ENCODE data around the gene CDC6.

Gene CDC6

DNA sequence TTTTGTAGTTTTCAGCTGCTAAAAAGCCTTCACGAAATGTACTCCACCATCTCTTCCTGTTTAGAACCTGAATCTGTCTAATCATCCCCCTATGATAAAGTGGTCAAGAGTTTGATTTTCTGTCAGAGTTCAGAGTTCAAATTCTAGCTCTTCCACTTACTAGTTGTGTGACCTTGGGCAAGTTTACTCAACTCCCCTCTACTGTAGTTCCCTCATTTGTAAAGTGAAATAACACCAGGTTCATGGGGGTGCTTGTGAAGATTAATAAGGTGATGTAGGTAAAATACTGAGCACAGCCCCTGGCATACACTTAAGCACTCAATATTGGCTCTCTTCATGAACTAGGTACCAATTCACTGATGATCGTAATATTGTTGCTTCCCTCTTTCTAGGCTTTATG, 1.2 kb upstream of the CDC6 start:
- H3K4me3 ChIP-seq (ENCODE audit: low read depth, low read length) = no peak overlapping the region
- DNase-seq (ENCODE audit: low read depth) = no peak
- TF ChIP-seq POLR2A (IDR thresholded peaks at IDR 0.05; ENCODE audit: extremely low read depth, insufficient read length) (no peak), MYC (IDR thresholded peaks at IDR 0.05; ENCODE audit: low read depth, low read length) (no peak)
- TF ChIP-seq, protein P1, sequence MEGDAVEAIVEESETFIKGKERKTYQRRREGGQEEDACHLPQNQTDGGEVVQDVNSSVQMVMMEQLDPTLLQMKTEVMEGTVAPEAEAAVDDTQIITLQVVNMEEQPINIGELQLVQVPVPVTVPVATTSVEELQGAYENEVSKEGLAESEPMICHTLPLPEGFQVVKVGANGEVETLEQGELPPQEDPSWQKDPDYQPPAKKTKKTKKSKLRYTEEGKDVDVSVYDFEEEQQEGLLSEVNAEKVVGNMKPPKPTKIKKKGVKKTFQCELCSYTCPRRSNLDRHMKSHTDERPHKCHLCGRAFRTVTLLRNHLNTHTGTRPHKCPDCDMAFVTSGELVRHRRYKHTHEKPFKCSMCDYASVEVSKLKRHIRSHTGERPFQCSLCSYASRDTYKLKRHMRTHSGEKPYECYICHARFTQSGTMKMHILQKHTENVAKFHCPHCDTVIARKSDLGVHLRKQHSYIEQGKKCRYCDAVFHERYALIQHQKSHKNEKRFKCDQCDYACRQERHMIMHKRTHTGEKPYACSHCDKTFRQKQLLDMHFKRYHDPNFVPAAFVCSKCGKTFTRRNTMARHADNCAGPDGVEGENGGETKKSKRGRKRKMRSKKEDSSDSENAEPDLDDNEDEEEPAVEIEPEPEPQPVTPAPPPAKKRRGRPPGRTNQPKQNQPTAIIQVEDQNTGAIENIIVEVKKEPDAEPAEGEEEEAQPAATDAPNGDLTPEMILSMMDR (IDR thresholded peaks at IDR 0.05; ENCODE audit: low read depth, low read length) = no peak

DNA sequence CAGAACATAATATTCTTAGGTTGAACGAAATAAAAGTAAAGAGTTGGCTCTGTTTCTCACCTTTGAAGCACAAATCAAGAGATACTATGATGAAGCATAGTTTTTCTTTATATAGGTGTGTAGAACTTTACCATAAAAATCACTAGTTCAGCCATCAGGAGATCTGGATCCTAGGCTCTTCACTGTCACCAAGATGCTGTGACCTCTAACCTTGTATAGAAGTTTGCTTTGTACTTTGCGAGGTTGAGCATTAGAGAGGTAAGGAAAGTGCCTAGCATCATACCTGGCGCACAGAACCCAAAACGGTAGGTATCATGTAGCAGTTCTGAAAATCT, 553 bp upstream of the CDC6 start:
- H3K4me3 ChIP-seq (ENCODE audit: low read depth, low read length) = peak overlapping the region; percentile 18
- no peak for TF ChIP-seq MYC (IDR thresholded peaks at IDR 0.05; ENCODE audit: low read depth, low read length)
- TF ChIP-seq POLR2A (IDR thresholded peaks at IDR 0.05; ENCODE audit: extremely low read depth, insufficient read length) = no peak
- TF ChIP-seq, protein P1 (IDR thresholded peaks at IDR 0.05; ENCODE audit: low read depth, low read length) = no peak
- TF ChIP-seq, protein P2, sequence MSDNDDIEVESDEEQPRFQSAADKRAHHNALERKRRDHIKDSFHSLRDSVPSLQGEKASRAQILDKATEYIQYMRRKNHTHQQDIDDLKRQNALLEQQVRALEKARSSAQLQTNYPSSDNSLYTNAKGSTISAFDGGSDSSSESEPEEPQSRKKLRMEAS (IDR thresholded peaks at IDR 0.05; ENCODE audit: low read depth, low read length) = no peak
- DNase-seq (ENCODE audit: low read depth) = no peak

DNA sequence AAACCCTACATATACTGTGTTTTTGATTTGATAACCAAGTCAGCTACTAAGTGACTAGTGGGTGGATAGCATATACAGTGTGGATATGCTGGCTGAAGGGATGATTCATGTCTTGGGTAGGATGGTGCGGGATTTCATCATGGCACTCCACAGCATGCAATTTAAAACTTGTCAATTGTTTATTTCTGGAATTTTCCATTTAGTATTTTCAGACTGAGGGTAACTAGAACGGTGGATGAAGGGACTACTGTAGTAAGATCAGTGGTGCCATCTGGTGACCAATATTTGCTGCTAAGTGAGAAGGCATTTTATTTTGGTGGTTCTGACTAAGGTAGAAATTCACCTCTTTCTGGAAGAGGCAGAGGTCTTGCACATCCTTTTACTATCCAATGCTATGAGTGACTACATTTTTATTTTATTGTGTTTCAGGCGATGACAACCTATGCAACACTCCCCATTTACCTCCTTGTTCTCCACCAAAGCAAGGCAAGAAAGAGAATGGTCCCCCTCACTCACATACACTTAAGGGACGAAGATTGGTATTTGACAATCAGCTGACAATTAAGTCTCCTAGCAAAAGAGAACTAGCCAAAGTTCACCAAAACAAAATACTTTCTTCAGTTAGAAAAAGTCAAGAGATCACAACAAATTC, 3.1 kb downstream of the CDC6 start:
- no peak for TF ChIP-seq POLR2A (IDR thresholded peaks at IDR 0.05; ENCODE audit: extremely low read depth, insufficient read length)
- TF ChIP-seq, protein P1 (IDR thresholded peaks at IDR 0.05; ENCODE audit: low read depth, low read length) = peak; percentile 44
- no peak for TF ChIP-seq MYC (IDR thresholded peaks at IDR 0.05; ENCODE audit: low read depth, low read length)
- DNase-seq (ENCODE audit: low read depth) = peak; percentile 72
- H3K4me3 ChIP-seq (ENCODE audit: low read depth, low read length) = peak overlapping the region; percentile 29

DNA sequence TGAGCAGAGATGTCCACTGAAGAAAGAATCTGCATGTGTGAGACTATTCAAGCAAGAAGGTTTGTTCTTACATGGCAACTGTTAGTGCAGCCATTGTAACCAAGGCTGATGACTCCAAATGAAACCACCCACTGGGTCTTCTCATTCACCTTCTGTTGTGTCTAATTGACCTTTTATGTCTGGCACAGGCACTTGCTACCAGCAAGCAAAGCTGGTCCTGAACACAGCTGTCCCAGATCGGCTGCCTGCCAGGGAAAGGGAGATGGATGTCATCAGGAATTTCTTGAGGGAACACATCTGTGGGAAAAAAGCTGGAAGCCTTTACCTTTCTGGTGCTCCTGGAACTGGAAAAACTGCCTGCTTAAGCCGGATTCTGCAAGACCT, 3.6 kb downstream of the CDC6 start:
- DNase-seq (ENCODE audit: low read depth) = no peak
- no peak overlapping the region for H3K4me3 ChIP-seq (ENCODE audit: low read depth, low read length)
- TF ChIP-seq, protein P2 (IDR thresholded peaks at IDR 0.05; ENCODE audit: low read depth, low read length) = no peak
- TF ChIP-seq POLR2A (IDR thresholded peaks at IDR 0.05; ENCODE audit: extremely low read depth, insufficient read length) = no peak
- no peak for TF ChIP-seq MYC (IDR thresholded peaks at IDR 0.05; ENCODE audit: low read depth, low read length)
- TF ChIP-seq, protein P1 (IDR thresholded peaks at IDR 0.05; ENCODE audit: low read depth, low read length) = no peak

DNA sequence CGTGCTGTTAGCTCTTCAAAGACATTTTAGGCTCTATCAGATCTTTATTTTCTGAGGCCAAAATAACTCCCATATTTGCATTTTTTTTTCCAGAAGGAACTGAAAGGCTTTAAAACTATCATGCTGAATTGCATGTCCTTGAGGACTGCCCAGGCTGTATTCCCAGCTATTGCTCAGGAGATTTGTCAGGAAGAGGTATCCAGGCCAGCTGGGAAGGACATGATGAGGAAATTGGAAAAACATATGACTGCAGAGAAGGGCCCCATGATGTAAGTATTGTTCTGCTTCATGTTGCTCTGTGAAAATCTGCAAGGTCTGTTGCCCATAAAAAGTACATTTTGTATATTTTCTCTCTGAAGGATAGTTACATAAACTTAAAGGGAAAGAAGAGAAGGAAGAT, 5.7 kb downstream of the CDC6 start:
- DNase-seq (ENCODE audit: low read depth) = no peak
- peak overlapping the region; percentile 11 for H3K4me3 ChIP-seq (ENCODE audit: low read depth, low read length)
- TF ChIP-seq, protein P2 (IDR thresholded peaks at IDR 0.05; ENCODE audit: low read depth, low read length) = no peak
- TF ChIP-seq MYC (IDR thresholded peaks at IDR 0.05; ENCODE audit: low read depth, low read length) (no peak), POLR2A (IDR thresholded peaks at IDR 0.05; ENCODE audit: extremely low read depth, insufficient read length) (no peak)
- TF ChIP-seq, protein P1 (IDR thresholded peaks at IDR 0.05; ENCODE audit: low read depth, low read length) = no peak

Measured in NB4 (cell line).